Smooth muscle cell (in vitro differentiated cells): ENCODE measurements around the gene RPL18. TPM values are rescaled to one million over a fixed set of nuclear protein-coding genes. Genes with fewer than 3 reads are reported as not detected.

Experiments
- DNase-seq: peaks from one replicate; lab custom pipeline; 2025; ENCODE audit not compliant: unreplicated experiment; lab: John Stamatoyannopoulos, UW
- H2AFZ ChIP-seq: fragments of 200-600 bp; sonication (generic); 2 replicates; pipeline ENCODE4 v1.6.0; 2016; ENCODE audit warnings: antibody characterized with exemption, low read depth, mild to moderate bottlenecking
- H3F3A ChIP-seq: fragments of 200-600 bp; sonication (generic); 2 replicates; pipeline ENCODE4 v1.6.0; 2017; ENCODE audit warnings: antibody characterized with exemption, low read depth
- H3K27ac ChIP-seq: fragments of 200-600 bp; sonication (generic); 2 replicates; pipeline ENCODE4 v1.5.1; 2016; ENCODE audit warnings: low read depth, mild to moderate bottlenecking
- H3K27me3 ChIP-seq: fragments of 200-600 bp; sonication (generic); 2 replicates; pipeline ENCODE4 v1.6.1; 2016; ENCODE audit warnings: low read depth, mild to moderate bottlenecking
- H3K36me3 ChIP-seq: fragments of 200-600 bp; sonication (generic); 2 replicates; pipeline ENCODE4 v1.5.1; 2016; ENCODE audit warnings: low read depth
- H3K4me1 ChIP-seq: fragments of 200-600 bp; sonication (generic); 2 replicates; pipeline ENCODE4 v1.5.1; 2016; ENCODE audit warnings: low read depth
- H3K4me2 ChIP-seq: fragments of 200-600 bp; sonication (generic); 2 replicates; pipeline ENCODE4 v1.6.0; 2016; ENCODE audit warnings: mild to moderate bottlenecking
- H3K4me3 ChIP-seq: fragments of 200-600 bp; sonication (generic); 2 replicates; pipeline ENCODE4 v1.5.1; 2016; ENCODE audit warnings: mild to moderate bottlenecking
- H3K79me2 ChIP-seq: fragments of 200-600 bp; sonication (generic); 2 replicates; pipeline ENCODE4 v1.6.0; 2016; ENCODE audit warnings: low read depth, mild to moderate bottlenecking
- H3K9ac ChIP-seq: fragments of 200-600 bp; sonication (generic); 2 replicates; pipeline ENCODE4 v1.6.0; 2016; ENCODE audit warnings: low read depth
- H3K9me3 ChIP-seq: fragments of 200-600 bp; sonication (generic); replicated peaks from 2 replicates; pipeline ENCODE4 v1.5.1; 2016; ENCODE audit warnings: low read depth
- H4K20me1 ChIP-seq: fragments of 200-600 bp; sonication (generic); 2 replicates; pipeline ENCODE4 v1.6.0; 2016; ENCODE audit warnings: low read depth
- WGBS: methylation state at CpG from one replicate; pipeline ENCODE4 v1.1.7; 2016; ENCODE audit warnings: low lambda C conversion rate; 5-methylcytosine and 5-hydroxymethylcytosine counted together
- polyA plus RNA-seq: library from polyadenylated mRNA; unstranded; fragments of >200 nt; fragmentation: Nextera tagmentation; extraction: Ambion mirVana; gene quantifications from 2 replicates; pipeline ENCODE4 v1.2.1, GENCODE V29; 2016
- total RNA-seq: library from RNA; depleted of rRNA; stranded (reverse); fragments of >200 nt; gene quantifications from 2 replicates; pipeline ENCODE4 v1.2.3, GENCODE V29; 2014
- TF ChIP-seq, protein P1 (sequence below): fragments of 200-600 bp; sonication (generic); IDR thresholded peaks from 2 replicates; pipeline ENCODE4 v1.5.1; 2017; ENCODE audit warnings: borderline replicate concordance, mild to moderate bottlenecking, antibody characterized with exemption; ENCODE audit not compliant: insufficient read depth, poor library complexity, severe bottlenecking

Gene RPL18
- total RNA-seq (1,279 and 1,519 TPM in 2 replicates), polyA plus RNA-seq (666 and 762 TPM in 2 replicates)

DNA sequence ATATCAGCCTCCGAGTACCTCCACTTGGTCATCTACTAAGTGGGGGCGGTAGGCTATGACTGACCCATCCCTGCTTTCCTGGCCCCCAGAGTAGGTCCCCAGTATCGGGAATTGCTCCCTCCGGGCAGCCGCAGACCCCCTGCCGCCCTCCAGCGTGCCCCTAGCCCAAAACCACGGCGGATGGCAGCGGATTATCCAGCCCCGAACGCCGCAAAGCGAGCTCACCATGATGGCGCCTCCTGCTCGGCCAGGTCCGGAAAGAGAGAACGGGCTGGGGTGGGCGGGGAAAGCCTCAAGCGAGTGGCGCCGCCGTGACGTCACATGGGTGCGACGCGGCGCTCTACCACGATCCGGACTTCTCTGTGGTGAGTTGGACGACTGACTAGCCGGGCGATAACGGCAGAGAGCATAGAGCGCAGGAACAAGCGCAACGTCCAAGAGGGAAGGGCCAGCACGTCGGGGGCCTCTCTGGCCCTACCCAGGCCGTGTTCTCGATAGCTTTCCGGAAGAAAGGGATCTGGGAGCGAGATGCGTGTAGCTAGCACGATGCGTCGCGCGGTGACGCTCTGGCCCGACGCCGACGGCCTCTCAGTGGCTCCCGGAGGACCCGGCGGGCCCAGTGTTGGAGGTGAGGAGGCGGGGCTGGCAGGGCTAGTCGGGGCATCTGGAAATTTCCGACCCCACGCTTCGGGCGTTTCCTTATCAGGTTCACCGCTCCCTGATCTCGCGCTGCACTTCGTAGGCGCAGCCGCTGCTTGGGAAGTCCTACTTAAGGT, at the start of gene RPL18, which contains the start of gene SPHK2:
Gene RPL18 (minus strand): TSS at position 263 of the 776 bp plus-strand sequence. CDS start 35 bp downstream, at position 228.
Gene SPHK2 (plus strand): TSS at position 591 of the 776 bp plus-strand sequence. CDS start 1,009 bp downstream, outside the sequence.
- Histone ChIP-seq H3K4me3 (peak within 1 kb of the TSS; percentile 93), H3K36me3 (peaks cover 3% of the 10 kb centered on the region), H2AFZ (peak within 1 kb of the TSS; percentile 78), H3K79me2 (peaks cover 27% of the 10 kb centered on the region), H3K27ac (peak within 1 kb of the TSS; percentile 79), H3F3A (peaks cover 21% of the 10 kb centered on the region), H4K20me1 (peaks cover 41% of the 10 kb centered on the region), H3K4me1 (peaks cover 28% of the 10 kb centered on the region), H3K27me3 (no peaks in the 10 kb centered on the region), H3K9me3 (no peaks in the 10 kb centered on the region), H3K9ac (peak within 1 kb of the TSS; percentile 97), H3K4me2 (peak within 1 kb of the TSS; percentile 91)
- WGBS, result 1% methylated on average over 62 of the region's 69 CpGs
- peak; percentile 92 for DNase-seq
- TF ChIP-seq, protein P1, sequence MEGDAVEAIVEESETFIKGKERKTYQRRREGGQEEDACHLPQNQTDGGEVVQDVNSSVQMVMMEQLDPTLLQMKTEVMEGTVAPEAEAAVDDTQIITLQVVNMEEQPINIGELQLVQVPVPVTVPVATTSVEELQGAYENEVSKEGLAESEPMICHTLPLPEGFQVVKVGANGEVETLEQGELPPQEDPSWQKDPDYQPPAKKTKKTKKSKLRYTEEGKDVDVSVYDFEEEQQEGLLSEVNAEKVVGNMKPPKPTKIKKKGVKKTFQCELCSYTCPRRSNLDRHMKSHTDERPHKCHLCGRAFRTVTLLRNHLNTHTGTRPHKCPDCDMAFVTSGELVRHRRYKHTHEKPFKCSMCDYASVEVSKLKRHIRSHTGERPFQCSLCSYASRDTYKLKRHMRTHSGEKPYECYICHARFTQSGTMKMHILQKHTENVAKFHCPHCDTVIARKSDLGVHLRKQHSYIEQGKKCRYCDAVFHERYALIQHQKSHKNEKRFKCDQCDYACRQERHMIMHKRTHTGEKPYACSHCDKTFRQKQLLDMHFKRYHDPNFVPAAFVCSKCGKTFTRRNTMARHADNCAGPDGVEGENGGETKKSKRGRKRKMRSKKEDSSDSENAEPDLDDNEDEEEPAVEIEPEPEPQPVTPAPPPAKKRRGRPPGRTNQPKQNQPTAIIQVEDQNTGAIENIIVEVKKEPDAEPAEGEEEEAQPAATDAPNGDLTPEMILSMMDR, result no peak

DNA sequence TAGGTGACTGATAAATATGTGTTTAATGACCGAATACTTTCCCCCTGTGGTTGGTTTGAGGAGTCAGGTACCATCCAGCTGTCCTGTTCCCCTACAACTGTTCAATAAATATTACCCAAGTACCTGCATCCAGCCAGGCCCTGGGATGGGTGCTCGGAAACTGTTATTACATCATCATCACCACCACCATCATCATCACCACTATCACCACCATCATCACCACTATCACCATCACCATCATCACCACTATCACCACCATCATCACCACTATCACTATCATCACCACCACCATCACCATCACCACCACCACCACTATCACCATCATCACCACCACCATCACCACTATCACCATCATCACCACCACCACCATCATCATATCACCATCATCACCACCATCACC, 49.8 kb upstream of the RPL18 start:
- Histone ChIP-seq H3F3A (no peaks in the 10 kb centered on the region), H3K36me3 (no peaks in the 10 kb centered on the region), H3K79me2 (no peaks in the 10 kb centered on the region), H3K27me3 (no peaks in the 10 kb centered on the region), H3K9ac (no peak overlapping the region), H3K4me3 (no peak overlapping the region), H3K9me3 (no peaks in the 10 kb centered on the region), H3K4me2 (no peak overlapping the region), H3K27ac (no peak overlapping the region), H4K20me1 (no peaks in the 10 kb centered on the region), H2AFZ (no peak overlapping the region), H3K4me1 (peaks cover 6% of the 10 kb centered on the region)
- no peak for DNase-seq
- WGBS, result 100% methylated on average over 2 of the region's 2 CpGs
- TF ChIP-seq, protein P1, result no peak

DNA sequence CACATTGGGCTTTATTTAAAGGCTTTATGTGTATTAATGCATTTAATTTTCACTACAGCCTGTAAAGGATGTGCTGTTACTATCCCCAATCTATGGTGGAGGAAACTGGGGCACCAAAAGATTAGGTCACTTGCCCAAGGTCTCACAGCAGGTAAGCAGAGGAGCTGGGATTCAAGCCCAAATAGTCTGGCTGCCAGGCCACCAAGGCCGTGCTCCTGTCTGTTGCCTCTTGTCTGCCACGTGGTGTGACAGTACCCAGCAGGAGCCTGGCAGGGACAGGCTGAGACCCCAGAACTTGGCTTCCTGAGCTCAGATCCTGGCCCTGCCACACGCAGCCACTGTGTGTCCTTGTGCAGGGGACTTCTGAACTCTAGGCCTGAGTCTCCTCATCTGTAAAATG, 49.4 kb upstream of the RPL18 start:
- Histone ChIP-seq H3K4me3 (no peak overlapping the region), H2AFZ (no peak overlapping the region), H3K27me3 (no peaks in the 10 kb centered on the region), H3F3A (no peaks in the 10 kb centered on the region), H3K27ac (no peak overlapping the region), H3K4me1 (peaks cover 2% of the 10 kb centered on the region), H4K20me1 (no peaks in the 10 kb centered on the region), H3K9ac (no peak overlapping the region), H3K36me3 (no peaks in the 10 kb centered on the region), H3K9me3 (no peaks in the 10 kb centered on the region), H3K4me2 (no peak overlapping the region), H3K79me2 (no peaks in the 10 kb centered on the region)
- 93% methylated on average over 3 of the region's 3 CpGs for WGBS
- TF ChIP-seq, protein P1, result no peak
- DNase-seq, result no peak
